GM12873 (cell line): ENCODE results near the gene BPTF.

Experiments used
- TF ChIP-seq, protein P1 (sequence below): IDR thresholded peaks from 2 replicates; pipeline ENCODE4 v1.5.1; 2012; ENCODE audit warnings: low read depth, mild to moderate bottlenecking, moderate library complexity, low read length, control low read depth; ENCODE audit not compliant: insufficient read depth; ENCODE audit errors: missing control alignments

Gene BPTF

DNA sequence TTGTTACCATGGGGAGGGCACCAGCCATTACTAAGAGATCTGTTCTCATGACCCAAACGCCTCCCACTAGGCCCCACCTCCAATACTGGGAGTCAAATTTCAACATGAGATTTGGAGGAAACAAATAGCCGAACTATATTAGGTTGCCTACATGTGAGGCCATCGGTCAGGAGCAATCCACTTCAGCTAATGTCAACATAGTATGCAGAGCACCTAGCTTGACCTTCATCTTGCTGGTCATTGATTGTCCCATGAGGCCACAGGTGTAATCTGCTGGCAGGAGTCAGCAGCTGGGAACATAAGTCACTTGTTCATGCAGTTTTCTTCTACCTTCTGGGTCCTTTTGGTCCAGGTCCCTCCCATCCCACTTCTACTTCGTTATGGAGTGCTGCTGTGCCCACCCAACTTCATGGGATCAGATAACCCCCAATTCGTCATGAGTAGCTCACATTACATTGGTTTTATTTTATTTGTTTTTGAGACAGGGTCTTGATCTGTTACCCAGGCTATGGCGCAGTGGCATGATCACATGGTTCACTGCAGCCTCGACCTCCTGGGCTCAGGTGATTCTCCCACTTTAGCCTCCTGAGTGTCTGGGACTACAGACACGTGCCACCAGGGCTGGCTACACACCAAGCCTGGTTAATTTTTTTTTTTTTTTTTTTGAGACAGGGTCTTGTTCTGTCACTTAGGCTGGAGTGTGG, 204.4 kb downstream of the BPTF start:
- TF ChIP-seq, protein P1, sequence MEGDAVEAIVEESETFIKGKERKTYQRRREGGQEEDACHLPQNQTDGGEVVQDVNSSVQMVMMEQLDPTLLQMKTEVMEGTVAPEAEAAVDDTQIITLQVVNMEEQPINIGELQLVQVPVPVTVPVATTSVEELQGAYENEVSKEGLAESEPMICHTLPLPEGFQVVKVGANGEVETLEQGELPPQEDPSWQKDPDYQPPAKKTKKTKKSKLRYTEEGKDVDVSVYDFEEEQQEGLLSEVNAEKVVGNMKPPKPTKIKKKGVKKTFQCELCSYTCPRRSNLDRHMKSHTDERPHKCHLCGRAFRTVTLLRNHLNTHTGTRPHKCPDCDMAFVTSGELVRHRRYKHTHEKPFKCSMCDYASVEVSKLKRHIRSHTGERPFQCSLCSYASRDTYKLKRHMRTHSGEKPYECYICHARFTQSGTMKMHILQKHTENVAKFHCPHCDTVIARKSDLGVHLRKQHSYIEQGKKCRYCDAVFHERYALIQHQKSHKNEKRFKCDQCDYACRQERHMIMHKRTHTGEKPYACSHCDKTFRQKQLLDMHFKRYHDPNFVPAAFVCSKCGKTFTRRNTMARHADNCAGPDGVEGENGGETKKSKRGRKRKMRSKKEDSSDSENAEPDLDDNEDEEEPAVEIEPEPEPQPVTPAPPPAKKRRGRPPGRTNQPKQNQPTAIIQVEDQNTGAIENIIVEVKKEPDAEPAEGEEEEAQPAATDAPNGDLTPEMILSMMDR = no peak
